Adrenal gland (tissue), 5 donors: ENCODE data around the gene ODAD2.

ENCODE experiments used
- CTCF ChIP-seq, 6 experiments: fragments of 450-650 bp in 4 of 6; fragments of 200-600 bp in 2 of 6; sonication (generic) in 1 of 6; IDR thresholded peaks; 1 replicate in 5 of 6; 2 replicates in 1 of 6; pipeline versions ENCODE4 v1.5.1 to v1.8.0; 2016 to 2021; ENCODE audit warnings: antibody characterized with exemption in 6 of 6, mild to moderate bottlenecking in 2 of 6, moderate library complexity in 1 of 6
- POLR2A ChIP-seq, 2 donors: fragments of 450-650 bp; IDR thresholded peaks; one replicate each; pipeline ENCODE4 v1.6.1; 2017; ENCODE audit warnings: antibody characterized with exemption in 2 of 2, mild to moderate bottlenecking in 2 of 2, moderate library complexity in 1 of 2
- donor health status: DM: no; HTN: no; CAD: no.

DNA sequence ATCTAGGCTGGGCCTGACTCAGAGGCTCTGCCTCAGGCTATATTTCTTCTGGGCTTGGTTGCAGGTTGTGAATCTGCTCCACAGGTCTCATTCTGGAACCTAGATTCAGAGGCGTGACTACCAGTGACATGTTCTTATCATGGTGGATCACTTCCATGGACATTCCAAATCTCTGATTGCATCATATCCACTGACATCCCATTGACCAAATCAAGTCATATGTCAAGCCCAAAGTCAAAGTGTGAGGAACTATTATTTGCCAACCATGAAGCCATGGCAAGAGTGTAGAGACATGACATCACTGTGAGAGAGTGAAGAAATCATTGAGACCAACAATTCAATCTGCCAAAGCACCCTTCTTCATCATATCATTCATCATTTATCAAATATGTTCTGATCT, 11.9 kb upstream of the ODAD2 start:
- TF ChIP-seq POLR2A (IDR thresholded peaks at IDR 0.05), result no peak
- no peak for TF ChIP-seq CTCF (IDR thresholded peaks at IDR 0.05)
